ENCODE results near the gene SLC25A29.

The SLC25A29 gene

DNA sequence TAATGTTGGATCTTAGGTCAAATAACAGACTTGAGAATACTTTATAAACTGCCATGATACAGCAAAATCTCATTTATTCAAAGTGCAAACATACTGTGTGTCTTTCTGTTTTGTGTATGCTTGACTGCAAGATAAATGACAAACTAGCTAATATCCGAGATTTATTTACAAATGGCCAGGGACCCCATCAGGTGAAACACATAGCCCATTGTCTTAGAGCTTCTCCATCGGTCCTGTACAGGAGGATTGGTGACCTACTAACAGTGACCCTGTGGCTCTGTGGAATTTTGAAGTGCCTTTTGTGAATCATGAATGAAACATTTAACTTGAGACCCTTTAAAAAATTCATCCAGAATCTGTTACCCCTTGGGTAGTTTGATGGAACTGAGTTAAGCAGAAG lies 27.1 kb downstream of the SLC25A29 start:
- DNase-seq, result no peak

DNA sequence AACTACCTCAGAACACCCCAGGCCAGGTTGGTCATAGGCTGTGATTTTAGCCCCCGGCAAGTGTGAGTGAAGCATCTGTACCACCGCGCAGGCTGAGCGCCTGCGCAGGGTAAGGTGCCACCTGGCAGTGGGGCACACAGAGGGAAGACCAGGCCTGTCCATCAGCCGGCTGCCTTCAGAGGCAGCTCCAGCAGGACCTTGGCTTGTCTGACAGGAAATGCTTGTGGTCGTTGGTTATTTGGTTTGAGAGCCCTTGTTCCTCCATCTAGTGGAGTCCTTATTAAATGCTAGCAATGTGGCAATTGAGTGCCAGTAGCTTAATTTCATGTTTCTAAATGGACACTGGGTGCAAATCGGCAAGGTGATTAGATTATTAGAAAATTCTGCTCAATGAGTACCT lies 27.5 kb downstream of the SLC25A29 start:
- no peak for DNase-seq

- no peak for DNase-seq
Observed at GRCh38 chr14:100275214-100275613, 31.0 kb downstream of the SLC25A29 start.

DNA sequence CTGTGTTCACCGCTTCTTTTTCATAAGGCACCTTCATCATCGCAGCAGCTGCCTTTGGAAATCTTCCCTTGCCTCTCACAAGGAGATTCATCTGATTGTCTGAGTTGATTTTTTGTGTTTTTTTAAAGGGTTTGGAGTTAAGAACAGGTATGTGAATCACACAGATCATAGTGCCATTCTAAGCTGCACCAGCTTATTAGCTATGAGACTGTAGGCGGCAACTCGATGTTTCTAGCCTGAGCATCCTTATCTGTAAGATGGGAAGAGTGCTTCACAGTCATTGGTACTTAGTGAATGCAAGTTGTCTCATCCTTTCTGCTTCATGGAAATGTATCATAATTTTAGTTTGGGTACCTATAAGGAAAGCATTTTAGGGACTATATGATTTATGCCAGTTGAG lies 32.0 kb downstream of the SLC25A29 start:
- no peak for DNase-seq

- peak; percentile 23 for DNase-seq
Observed at GRCh38 chr14:100271247-100271939, 34.9 kb downstream of the SLC25A29 start.

- no peak for DNase-seq
Observed at GRCh38 chr14:100268591-100269207, 37.5 kb downstream of the SLC25A29 start.

DNA sequence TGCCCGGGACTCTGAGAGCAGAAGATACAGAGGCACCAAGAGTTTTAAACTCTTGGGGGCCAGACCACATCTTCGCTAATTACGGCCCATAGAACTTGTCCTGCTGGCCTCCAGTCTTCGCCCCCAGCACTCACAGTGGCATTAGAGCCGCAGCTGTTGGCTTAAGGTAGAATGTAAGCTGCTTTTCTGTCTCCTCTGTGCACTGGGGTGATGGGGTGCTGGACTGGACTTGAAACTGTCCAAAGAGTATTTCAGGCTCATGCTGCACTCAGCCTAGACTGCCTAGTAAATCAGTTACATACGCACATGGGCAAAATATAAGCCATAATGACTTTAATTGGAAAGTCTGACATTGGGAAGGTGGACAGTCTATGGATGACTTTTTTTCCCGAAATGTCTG lies 38.3 kb downstream of the SLC25A29 start:
- DNase-seq, result no peak

- no peak for DNase-seq
Observed at GRCh38 chr14:100263141-100263540, 43.1 kb downstream of the SLC25A29 start.

- no peak for DNase-seq
Observed at GRCh38 chr14:100262545-100262944, 43.7 kb downstream of the SLC25A29 start.

- no peak for DNase-seq
Observed at GRCh38 chr14:100261621-100262020, 44.6 kb downstream of the SLC25A29 start.

DNA sequence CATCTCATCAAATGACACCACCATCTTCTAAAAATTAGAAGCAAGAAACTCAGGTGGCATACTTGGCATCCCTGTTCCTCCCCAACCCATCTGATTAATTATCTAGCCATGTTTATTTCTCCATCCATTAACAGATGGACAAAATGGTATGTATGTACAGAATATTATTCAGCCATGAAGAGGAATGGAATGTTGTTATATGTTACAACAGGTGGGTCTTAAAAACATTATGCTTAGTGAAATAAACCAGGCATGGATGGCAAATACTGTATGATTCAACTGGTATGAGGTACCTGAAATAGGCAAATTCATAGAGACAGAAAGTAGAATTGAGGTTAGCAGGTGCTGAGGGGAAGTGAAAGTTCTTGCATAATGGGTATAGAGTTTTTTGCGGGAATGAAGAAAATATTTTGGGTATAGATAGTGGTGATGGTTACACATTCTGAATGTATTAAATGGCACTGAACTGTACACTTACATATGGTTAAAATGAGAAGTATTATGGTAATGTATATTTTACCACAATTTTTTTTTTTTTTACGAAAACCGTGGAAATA lies 49.8 kb downstream of the SLC25A29 start:
- no peak for DNase-seq

- no peak for DNase-seq
Observed at GRCh38 chr14:100252684-100253083, 53.6 kb downstream of the SLC25A29 start.

GRCh38 chr14:100250732-100251465 lies 55.3 kb downstream of the SLC25A29 start:
- DNase-seq, result no peak

DNA sequence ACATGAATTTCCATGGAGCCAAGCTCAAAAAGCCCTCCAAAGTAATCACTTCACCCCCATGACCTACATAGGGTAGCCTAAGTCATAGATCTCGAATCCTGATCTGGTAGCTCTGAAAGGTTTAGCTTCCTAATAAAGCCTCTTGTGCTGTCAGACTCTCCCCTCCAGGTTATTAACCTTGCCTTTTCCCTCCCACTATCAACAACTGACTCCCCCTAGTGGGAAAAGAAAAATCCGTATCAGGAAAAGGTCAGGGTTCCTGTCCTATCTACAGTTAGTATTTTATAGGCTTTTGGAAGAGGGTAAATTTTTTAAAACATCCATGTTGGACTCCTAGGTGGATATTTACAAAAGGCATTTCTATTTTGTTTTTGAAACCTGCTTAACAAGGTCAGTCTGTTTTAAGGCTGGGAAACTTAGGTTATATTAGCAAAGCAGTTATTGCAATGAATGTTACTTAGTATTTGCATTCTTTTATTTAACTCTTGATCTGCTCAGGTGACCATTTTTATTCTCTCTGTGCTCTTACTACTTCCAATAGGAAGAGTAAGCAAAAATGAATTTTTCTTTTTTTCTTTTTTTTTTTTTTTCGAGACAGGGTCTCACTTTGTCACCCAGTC lies 59.3 kb downstream of the SLC25A29 start:
- DNase-seq, result no peak

DNA sequence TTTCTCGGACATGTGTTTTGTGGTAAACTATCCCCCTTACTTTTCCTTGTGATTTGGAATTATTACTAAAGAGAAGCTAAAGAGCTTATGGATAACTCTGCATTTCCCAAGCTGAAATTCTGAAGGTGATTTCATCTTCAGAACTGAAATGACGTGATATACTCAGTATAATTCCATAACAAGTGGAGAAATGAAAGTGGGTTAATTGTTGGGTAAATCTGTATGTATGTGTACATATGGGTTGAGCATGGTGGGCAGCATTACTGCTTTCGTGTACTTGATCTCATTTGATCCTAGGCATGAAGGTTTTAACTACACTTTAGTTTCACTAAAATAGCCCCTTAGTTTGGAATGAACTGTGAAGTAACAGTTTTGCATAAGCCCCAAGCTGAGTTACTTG lies 63.2 kb downstream of the SLC25A29 start:
- DNase-seq, result no peak

GRCh38 chr14:100241279-100241678 lies 65.0 kb downstream of the SLC25A29 start:
- DNase-seq, result no peak

All from stimulated activated CD4-positive, alpha-beta T cell treated with anti-CD3 and anti-CD28 coated beads, Interleukin-4, amount 100 ng/mL, for 24 hours (primary cell).